Fibroblast of lung (primary cell): Measurements from ENCODE around the gene ENTPD6. TPM values are rescaled to one million over a fixed set of nuclear protein-coding genes. Genes with fewer than 3 reads are reported as not detected.

ENCODE experiments used
- DNase-seq, 2 donors: peaks; one replicate each; pipeline versions ENCODE4 v3.0.0 to v3.0.0-alpha.2; 2010; ENCODE audit warnings: low read depth in 2 of 2
- H2AFZ ChIP-seq: 2 replicates; pipeline ENCODE4 v1.5.1; 2012; ENCODE audit warnings: low read length, control low read depth, inconsistent platforms
- H3K27ac ChIP-seq: 2 replicates; pipeline ENCODE4 v1.5.1; 2011; ENCODE audit warnings: low read length, control low read depth; ENCODE audit not compliant: insufficient read depth
- H3K27me3 ChIP-seq: 2 replicates; pipeline ENCODE4 v1.5.1; 2011; ENCODE audit warnings: mild to moderate bottlenecking, low read length; ENCODE audit not compliant: control insufficient read depth, insufficient read depth
- H3K36me3 ChIP-seq: 2 replicates; pipeline ENCODE4 v1.5.1; 2011; ENCODE audit warnings: low read length; ENCODE audit not compliant: control insufficient read depth, insufficient read depth
- H3K4me1 ChIP-seq: 2 replicates; pipeline ENCODE4 v1.5.1; 2011; ENCODE audit warnings: low read length; ENCODE audit not compliant: control insufficient read depth, insufficient read depth; ENCODE audit errors: extremely low read depth
- H3K4me2 ChIP-seq: 2 replicates; pipeline ENCODE4 v1.5.1; 2011; ENCODE audit warnings: low read length, control low read depth; ENCODE audit not compliant: insufficient read depth; ENCODE audit errors: extremely low read depth
- H3K4me3 ChIP-seq, 4 experiments: fragments of 200-600 bp in 1 of 4; sonication (generic) in 1 of 4; replicated peaks in 1 of 4; 2 replicates each; pipeline ENCODE4 v1.5.1; 2011 to 2016; ENCODE audit warnings: low read length in 4 of 4, low read depth in 3 of 4, mild to moderate bottlenecking in 3 of 4, control low read depth in 2 of 4, inconsistent platforms in 1 of 4, mixed read lengths in 1 of 4; ENCODE audit not compliant: insufficient read depth in 1 of 4; ENCODE audit errors: control extremely low read depth in 1 of 4
- H3K79me2 ChIP-seq: 2 replicates; pipeline ENCODE4 v1.5.1; 2012; ENCODE audit warnings: mild to moderate bottlenecking, low read length, inconsistent platforms; ENCODE audit not compliant: control insufficient read depth, insufficient read depth
- H3K9ac ChIP-seq: 2 replicates; pipeline ENCODE4 v1.5.1; 2011; ENCODE audit warnings: mild to moderate bottlenecking, low read length, control low read depth; ENCODE audit not compliant: insufficient read depth
- H3K9me3 ChIP-seq: 2 replicates; pipeline ENCODE4 v1.5.1; 2012; ENCODE audit warnings: low read depth, low read length; ENCODE audit not compliant: control insufficient read depth, insufficient read depth
- H4K20me1 ChIP-seq: 2 replicates; pipeline ENCODE4 v1.5.1; 2011; ENCODE audit warnings: low read length; ENCODE audit not compliant: control insufficient read depth, insufficient read depth; ENCODE audit errors: extremely low read depth
- EZH2 ChIP-seq: IDR thresholded peaks from 2 replicates; pipeline ENCODE4 v1.5.1; 2012; ENCODE audit warnings: low read length, control low read depth, mild to moderate bottlenecking; ENCODE audit errors: missing control alignments
- polyA plus RNA-seq, 2 donors: library from polyadenylated mRNA; depleted of rRNA in 1 of 2; stranded (reverse) in 1 of 2; unstranded in 1 of 2; fragments of >200 nt; gene quantifications; 2 replicates each; pipeline ENCODE4 v1.2.1, GENCODE V29; 2011 to 2012; ENCODE audit warnings: missing spikeins in 1 of 2
- total RNA-seq: library from RNA; depleted of rRNA; stranded (reverse); fragments of >200 nt; gene quantifications from 2 replicates; pipeline ENCODE4 v1.2.1, GENCODE V29; 2014
- TF ChIP-seq, protein P1 (sequence below), 2 donors: IDR thresholded peaks in 1 of 2; conservative IDR thresholded peaks in 1 of 2; 1 replicate in 1 of 2; 2 replicates in 1 of 2; pipeline ENCODE4 v1.5.1; 2011 to 2012; ENCODE audit warnings: low read length in 2 of 2, control low read depth in 1 of 2, inconsistent platforms in 1 of 2, low read depth in 1 of 2, mild to moderate bottlenecking in 1 of 2

ENTPD6 gene
- total and polyA plus RNA-seq, 2 donors (not counting 1 experiment from before 2014, with no cell fraction given) = 45.7 to 56.5 TPM

DNA sequence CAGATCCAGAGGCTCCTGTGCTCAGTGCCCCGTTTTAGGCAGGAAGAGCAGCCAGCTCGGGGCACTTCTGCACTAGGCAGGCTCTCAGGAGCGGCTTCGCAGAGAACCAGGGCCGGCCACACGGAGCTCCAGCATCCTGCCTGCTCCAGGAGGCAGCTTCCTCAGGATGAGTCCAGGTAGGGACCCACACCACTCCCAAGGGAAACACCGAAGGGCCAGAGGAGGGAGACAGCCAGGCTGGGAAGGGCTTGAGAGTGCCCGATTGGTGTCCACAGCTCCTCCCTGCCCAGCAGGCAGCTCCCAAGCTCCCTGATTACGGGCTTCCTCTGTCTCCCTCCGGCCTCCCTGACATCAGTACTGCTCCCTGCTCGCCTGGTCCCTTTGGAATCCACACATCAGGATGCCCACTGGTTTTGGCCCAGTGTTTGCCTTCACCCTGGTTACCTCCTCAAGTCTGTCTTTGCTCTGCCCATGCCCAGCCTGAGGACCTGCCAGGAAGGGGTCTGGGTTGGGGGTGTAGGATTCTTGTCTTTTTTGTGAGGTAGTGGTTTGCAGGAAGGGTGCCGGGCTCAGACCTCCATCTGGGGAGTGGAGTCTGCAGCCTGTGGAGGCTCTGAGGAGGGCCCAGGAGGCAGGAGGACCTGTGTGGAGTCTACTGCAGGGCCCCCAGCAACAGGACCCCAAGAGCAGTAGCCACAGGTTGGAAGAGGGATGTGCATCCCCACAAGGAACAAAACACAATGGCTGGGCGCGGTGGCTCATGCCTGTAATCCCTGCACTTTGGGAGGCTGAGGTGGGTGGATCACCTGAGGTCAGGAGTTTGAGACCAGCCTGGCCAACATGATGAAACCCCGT, 41.2 kb downstream of the ENTPD6 start:
- Histone ChIP-seq H3K9me3 (no peaks in the 10 kb centered on the region), H3K4me3 (no peak overlapping the region), H3K4me2 (no peak overlapping the region), H3K9ac (no peak overlapping the region), H4K20me1 (no peaks in the 10 kb centered on the region), H3K4me1 (peaks cover 29% of the 10 kb centered on the region), H3K36me3 (no peaks in the 10 kb centered on the region), H3K27me3 (no peaks in the 10 kb centered on the region), H2AFZ (no peak overlapping the region), H3K79me2 (no peaks in the 10 kb centered on the region), H3K27ac (peak overlapping the region; percentile 92)
- no peak for DNase-seq
- TF ChIP-seq, protein P1, sequence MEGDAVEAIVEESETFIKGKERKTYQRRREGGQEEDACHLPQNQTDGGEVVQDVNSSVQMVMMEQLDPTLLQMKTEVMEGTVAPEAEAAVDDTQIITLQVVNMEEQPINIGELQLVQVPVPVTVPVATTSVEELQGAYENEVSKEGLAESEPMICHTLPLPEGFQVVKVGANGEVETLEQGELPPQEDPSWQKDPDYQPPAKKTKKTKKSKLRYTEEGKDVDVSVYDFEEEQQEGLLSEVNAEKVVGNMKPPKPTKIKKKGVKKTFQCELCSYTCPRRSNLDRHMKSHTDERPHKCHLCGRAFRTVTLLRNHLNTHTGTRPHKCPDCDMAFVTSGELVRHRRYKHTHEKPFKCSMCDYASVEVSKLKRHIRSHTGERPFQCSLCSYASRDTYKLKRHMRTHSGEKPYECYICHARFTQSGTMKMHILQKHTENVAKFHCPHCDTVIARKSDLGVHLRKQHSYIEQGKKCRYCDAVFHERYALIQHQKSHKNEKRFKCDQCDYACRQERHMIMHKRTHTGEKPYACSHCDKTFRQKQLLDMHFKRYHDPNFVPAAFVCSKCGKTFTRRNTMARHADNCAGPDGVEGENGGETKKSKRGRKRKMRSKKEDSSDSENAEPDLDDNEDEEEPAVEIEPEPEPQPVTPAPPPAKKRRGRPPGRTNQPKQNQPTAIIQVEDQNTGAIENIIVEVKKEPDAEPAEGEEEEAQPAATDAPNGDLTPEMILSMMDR (conservative IDR thresholded peaks at IDR 0.05 in 1 of 2, IDR thresholded peaks at IDR 0.05 in 1 of 2; ENCODE audit: low read depth in 1 of 2, low read length in 2 of 2) = no peak
- no peak for TF ChIP-seq EZH2

DNA sequence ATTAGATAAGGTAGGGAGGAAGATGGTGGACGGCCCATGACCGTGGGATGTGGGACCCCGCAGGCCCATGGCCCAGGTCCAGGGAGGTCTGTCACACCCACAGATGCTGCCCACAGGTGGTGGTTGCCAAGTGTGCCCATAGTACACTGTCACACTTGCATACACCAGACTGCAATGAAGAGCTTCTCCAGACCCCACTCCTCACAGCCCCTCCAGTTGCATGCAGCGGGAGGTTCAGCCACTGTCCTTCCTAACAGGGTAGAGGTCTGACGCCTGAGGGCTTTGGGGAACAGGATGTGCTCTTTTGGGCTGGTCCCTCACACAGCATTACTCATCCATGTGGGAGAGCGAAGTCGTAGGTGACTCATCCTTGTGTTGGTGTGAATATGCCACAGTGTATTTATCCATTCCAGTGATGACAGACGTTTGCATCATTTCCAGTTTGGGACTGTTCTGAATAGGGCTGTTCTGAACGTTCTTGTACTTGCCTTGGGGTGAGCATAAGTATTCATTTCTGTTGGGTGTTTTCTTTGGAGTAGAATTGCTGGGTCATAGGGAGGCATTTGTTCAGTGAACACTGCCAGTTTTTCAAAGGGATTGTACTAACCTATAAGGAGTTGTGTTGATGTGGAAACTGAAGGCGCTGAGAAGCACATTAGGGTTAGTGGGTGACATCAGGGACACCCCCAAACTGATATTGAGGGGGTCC, 42.3 kb downstream of the ENTPD6 start:
- H3K4me3 ChIP-seq = no peak overlapping the region

More for the DNA sequence above, 42.3 kb downstream of the ENTPD6 start:
- Histone ChIP-seq H3K9me3 (no peaks in the 10 kb centered on the region), H2AFZ (no peak overlapping the region), H3K27me3 (no peaks in the 10 kb centered on the region), H3K36me3 (no peaks in the 10 kb centered on the region), H3K27ac (peak overlapping the region; percentile 92), H3K79me2 (no peaks in the 10 kb centered on the region), H3K4me1 (peaks cover 29% of the 10 kb centered on the region), H3K4me2 (peak overlapping the region; percentile 65), H4K20me1 (no peaks in the 10 kb centered on the region), H3K9ac (peak overlapping the region; percentile 32)
- peak; percentile 99 to 100 for DNase-seq
- TF ChIP-seq, protein P1 (conservative IDR thresholded peaks at IDR 0.05 in 1 of 2, IDR thresholded peaks at IDR 0.05 in 1 of 2; ENCODE audit: low read depth in 1 of 2, low read length in 2 of 2) = no peak
- no peak for TF ChIP-seq EZH2
